Brain microvascular endothelial cell (primary cell): ENCODE data around the gene PAPPA2.

Source experiments
- DNase-seq: peaks from one replicate; pipeline ENCODE4 v3.0.0-alpha.2; 2020
- H3K27ac ChIP-seq: fragments of 250-450 bp; sonication (Bioruptor Pico); 2 replicates; pipeline ENCODE4 v1.5.1; 2020; ENCODE audit warnings: mild to moderate bottlenecking, moderate library complexity
- H3K27me3 ChIP-seq: fragments of 250-450 bp; sonication (Bioruptor Pico); replicated peaks from 2 replicates; pipeline ENCODE4 v1.5.1; 2020; ENCODE audit warnings: mild to moderate bottlenecking
- H3K36me3 ChIP-seq: fragments of 250-450 bp; sonication (Bioruptor Pico); replicated peaks from 2 replicates; pipeline ENCODE4 v1.5.1; 2020; ENCODE audit warnings: mild to moderate bottlenecking
- H3K4me3 ChIP-seq: 2 replicates; pipeline ENCODE4 v1.5.1; 2011; ENCODE audit warnings: low read depth, mild to moderate bottlenecking, control low read depth, low read length, moderate library complexity
- in situ Hi-C: cut with HindIII; loops from 2 replicates; pipeline ENCODE4 v1.10.0; 2017; ENCODE audit warnings: low sequenced_read_pairs, low pct_ligation_motif_present
- TF ChIP-seq, protein P1 (sequence below): IDR thresholded peaks from 2 replicates; pipeline ENCODE4 v1.5.1; 2011; ENCODE audit warnings: low read depth, mild to moderate bottlenecking, moderate library complexity, low read length, control low read depth, inconsistent platforms; ENCODE audit errors: missing control alignments

PAPPA2 gene

DNA sequence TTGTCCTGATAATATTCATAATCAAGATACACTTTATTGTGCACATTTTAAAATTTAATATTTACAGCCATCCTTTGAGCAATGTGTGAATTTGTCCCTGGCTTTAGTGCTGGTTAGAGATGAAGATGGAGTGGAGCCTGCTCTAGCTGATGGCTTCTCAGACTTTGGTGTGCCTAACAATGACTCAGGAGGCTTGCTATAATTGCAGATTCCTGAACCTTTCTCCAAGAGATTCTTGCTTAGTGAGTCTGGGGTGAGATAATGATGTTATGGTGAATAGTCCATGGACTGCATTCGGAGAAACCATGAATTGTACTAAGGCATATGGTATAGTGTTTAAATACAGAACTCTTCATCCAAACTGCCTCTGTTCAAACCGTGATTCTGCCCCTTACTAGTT lies 307.1 kb downstream of the PAPPA2 start:
- in situ Hi-C loops, result no loop called here

DNA sequence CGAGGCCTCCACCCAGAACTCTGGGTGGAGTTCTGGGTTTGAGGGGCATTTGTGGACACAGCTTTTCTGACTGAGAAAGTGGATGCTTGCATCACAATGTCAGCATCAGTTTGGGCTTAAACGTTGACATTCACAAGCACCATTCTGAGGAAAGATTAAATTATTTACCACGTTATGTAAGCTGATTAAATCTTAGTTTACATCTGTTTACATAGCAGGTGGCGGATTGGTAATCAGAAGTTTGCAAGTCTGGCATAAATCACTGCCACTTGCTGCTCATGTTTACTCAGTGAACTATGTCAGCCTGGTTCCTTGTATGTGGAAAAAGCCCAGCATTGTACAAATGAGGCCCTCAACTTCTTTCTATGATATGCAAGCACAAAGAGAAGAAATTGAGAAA lies 310.1 kb downstream of the PAPPA2 start:
- in situ Hi-C loops, result no loop called here
- H3K4me3 ChIP-seq, result no peak overlapping the region
- no peak for DNase-seq
- no peaks in the 10 kb centered on the region for H3K36me3 ChIP-seq
- no peaks in the 10 kb centered on the region for H3K27me3 ChIP-seq
- TF ChIP-seq, protein P1, sequence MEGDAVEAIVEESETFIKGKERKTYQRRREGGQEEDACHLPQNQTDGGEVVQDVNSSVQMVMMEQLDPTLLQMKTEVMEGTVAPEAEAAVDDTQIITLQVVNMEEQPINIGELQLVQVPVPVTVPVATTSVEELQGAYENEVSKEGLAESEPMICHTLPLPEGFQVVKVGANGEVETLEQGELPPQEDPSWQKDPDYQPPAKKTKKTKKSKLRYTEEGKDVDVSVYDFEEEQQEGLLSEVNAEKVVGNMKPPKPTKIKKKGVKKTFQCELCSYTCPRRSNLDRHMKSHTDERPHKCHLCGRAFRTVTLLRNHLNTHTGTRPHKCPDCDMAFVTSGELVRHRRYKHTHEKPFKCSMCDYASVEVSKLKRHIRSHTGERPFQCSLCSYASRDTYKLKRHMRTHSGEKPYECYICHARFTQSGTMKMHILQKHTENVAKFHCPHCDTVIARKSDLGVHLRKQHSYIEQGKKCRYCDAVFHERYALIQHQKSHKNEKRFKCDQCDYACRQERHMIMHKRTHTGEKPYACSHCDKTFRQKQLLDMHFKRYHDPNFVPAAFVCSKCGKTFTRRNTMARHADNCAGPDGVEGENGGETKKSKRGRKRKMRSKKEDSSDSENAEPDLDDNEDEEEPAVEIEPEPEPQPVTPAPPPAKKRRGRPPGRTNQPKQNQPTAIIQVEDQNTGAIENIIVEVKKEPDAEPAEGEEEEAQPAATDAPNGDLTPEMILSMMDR, result no peak
- H3K27ac ChIP-seq, result no peak overlapping the region

More for the DNA sequence above, 307.1 kb downstream of the PAPPA2 start:
- TF ChIP-seq, protein P1, result no peak
- Histone ChIP-seq H3K4me3 (no peak overlapping the region), H3K27me3 (no peaks in the 10 kb centered on the region), H3K36me3 (no peaks in the 10 kb centered on the region), H3K27ac (no peak overlapping the region)
- DNase-seq, result no peak

DNA sequence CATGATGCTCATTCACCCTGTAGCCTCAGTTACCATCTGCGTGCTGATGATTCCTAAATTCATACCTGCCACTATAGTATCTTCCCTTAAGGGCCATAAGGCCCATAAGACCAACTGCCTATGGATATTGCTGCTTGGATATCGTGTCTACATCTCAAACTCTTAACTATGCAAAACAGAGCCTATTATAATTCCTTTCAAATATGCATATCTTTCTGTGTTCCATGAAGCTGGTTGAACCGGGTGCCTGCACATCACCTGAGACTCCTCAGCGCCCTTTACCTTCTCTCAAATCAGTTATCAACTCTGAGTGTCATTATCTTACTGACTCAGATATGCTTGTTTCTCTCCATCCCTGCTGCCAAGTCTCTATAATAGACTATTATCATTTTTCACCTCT lies 311.2 kb downstream of the PAPPA2 start:
- TF ChIP-seq, protein P1, result no peak
- no peak overlapping the region for H3K4me3 ChIP-seq
- no peak overlapping the region for H3K27ac ChIP-seq
- DNase-seq, result no peak
- no peaks in the 10 kb centered on the region for H3K36me3 ChIP-seq
- no peaks in the 10 kb centered on the region for H3K27me3 ChIP-seq
- in situ Hi-C loops, result no loop called here

DNA sequence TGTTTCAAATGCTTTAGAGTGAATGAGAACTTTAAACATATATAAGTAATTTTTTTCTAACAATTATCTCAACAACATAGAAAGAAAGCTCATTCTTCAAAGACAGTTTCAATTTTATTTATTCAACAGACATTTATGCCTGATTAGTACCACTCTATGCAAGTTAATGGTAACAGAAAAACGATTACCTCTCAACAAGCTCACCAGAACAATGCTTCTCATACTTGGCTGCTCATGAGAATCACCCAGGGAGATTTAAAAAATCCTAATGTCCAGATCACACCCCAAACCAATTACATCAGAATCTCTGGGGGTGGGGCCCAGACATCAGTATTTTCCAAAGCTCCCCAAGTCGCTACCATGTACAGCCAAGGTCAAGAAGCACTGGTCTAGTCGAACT lies 312.4 kb downstream of the PAPPA2 start:
- Histone ChIP-seq H3K36me3 (no peaks in the 10 kb centered on the region), H3K4me3 (no peak overlapping the region), H3K27me3 (no peaks in the 10 kb centered on the region), H3K27ac (no peak overlapping the region)
- in situ Hi-C loops, result no loop called here
- no peak for DNase-seq
- TF ChIP-seq, protein P1, result no peak

DNA sequence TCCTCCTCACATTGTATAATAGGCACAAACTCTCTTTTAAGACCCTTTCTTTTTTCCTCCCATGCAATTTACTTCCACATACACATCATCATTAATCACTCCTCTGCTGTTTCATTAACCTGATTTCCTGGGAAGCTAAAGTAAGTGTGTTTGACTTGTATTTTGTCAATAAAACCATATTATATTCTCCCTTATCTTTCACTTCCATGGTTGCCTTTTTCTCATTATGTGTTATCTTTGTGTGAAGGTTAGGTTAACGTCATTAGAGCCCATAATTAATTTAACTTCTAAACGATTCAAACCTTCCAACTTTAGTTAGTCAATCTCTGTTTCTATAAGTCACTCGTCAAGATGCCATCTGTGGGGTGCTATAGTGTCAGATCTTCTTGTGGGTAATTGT lies 313.0 kb downstream of the PAPPA2 start:
- H3K27ac ChIP-seq, result no peak overlapping the region
- TF ChIP-seq, protein P1, result no peak
- H3K27me3 ChIP-seq, result no peaks in the 10 kb centered on the region
- DNase-seq, result no peak
- no peaks in the 10 kb centered on the region for H3K36me3 ChIP-seq
- in situ Hi-C loops, result no loop called here
- no peak overlapping the region for H3K4me3 ChIP-seq

DNA sequence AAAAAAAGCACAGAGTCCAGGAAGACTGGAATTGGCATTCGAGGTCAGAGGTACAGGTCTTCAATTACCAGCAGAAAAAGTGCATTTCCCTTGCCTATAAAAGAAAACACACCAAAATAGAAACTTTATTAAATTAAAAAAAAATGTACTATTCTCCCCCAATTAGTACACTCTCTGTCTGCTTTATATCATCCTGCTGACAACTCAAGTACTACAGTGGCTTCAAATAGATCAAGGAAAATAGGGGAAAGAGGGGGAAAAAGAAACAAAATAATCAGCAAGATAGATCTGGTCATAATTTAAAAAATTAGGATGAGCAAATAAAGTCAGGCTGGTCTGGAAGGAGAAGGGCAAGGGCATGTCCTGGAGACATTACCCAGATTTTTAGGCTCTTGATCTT lies 315.1 kb downstream of the PAPPA2 start:
- TF ChIP-seq, protein P1, result no peak
- Histone ChIP-seq H3K4me3 (no peak overlapping the region), H3K27ac (no peak overlapping the region), H3K36me3 (no peaks in the 10 kb centered on the region), H3K27me3 (no peaks in the 10 kb centered on the region)
- in situ Hi-C loops, result no loop called here
- no peak for DNase-seq
